GM15510 (cell line): ENCODE results near the gene WTAP.

Experiments
- POLR2A ChIP-seq: IDR thresholded peaks from 3 replicates; pipeline ENCODE4 v1.6.1; 2011; ENCODE audit warnings: borderline replicate concordance; ENCODE audit not compliant: insufficient read length; ENCODE audit errors: extremely low read depth

Gene WTAP

DNA sequence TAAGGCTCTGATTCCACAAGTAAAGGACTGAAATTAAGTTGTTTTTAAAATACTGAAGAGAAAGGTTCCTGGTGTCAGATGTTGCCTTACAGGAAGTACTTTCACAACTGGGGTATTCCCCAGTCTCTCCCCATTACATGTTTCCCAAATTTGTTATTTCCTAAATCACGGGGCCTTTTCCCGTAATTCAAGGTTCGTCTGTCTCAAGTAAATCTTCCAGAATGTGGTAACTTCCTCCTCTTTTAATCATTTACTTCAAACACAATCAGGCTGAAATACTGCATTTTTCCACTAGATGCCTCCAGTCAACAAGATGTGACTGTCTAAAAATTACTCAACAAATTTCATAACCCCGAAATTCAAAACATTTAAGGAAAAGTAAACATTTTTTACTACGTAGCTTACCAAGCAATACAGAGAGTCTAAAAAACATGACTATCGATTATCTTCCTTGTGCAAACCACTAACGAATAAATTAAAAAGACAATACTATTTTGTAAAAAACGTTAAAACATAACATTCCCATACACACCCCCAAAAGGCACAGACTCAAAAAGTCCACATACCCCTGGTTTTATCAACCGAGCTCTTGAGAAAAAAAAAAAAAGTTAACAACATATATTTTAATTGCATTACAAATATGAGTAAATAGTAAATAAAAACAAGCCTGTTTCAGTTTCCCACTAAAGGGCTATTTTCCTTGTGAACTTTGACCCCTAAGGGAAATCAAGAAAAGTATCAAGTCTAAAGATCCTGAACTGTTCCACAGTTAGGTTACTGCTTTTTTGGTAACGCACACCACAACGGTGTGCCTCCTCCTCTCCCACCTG is 36.0 kb upstream of the WTAP start:
- no peak for TF ChIP-seq POLR2A

DNA sequence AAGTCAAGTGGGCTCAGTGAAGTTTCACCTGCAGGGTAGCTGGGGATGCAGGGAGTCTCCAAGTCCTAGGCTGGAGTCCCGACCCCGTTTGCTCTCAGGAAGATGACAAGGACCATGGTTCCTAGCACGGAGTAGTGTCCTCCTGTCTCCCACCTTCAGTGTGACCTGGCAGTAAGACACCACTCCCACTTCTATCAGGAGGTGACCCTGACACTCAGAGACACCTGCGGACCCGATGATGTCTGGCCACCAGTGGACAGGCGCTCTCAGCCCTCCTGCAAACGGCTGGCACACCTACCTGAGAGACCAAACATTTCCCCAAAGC is 35.4 kb upstream of the WTAP start:
- no peak for TF ChIP-seq POLR2A

DNA sequence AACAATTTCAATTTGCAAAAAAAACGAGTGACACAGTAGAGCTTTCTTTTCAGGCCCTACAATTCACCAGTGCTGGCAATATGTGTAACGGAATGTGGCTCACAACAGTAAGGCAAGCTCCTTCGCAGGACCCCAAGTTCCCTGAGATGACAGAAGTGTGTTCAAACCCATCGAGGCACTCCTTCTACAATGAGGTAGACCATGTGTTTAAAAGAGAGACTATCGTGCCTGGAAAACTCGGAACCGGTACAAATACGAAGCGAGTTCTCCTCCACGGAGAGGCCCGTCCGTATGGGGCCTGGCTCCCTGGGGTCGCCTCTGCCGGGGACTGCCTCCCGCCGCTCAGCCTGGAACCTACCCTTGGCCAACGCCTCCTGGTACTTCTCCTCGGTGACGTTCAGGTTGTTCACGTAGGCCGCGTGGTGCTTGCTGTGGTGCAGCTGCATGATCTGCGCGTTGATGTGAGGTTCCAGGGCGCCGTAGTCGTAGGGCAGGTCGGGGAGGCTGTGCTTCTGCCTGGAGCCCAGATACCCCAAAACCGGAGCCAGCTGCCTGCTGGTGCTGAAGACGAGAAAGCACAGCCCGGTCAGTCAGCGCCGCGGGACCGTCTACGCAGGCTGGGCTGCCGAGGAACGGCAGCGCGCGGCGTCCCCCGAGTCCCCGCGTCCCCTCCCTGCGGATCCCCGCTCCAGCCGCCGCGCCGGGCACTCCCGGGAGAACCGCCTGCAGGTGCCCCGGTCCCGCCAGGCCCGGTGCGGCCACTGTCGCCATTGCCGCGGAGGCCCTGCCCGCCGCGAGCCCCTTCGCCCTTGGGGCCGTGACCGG is 34.8 kb upstream of the WTAP start:
- no peak for TF ChIP-seq POLR2A

DNA sequence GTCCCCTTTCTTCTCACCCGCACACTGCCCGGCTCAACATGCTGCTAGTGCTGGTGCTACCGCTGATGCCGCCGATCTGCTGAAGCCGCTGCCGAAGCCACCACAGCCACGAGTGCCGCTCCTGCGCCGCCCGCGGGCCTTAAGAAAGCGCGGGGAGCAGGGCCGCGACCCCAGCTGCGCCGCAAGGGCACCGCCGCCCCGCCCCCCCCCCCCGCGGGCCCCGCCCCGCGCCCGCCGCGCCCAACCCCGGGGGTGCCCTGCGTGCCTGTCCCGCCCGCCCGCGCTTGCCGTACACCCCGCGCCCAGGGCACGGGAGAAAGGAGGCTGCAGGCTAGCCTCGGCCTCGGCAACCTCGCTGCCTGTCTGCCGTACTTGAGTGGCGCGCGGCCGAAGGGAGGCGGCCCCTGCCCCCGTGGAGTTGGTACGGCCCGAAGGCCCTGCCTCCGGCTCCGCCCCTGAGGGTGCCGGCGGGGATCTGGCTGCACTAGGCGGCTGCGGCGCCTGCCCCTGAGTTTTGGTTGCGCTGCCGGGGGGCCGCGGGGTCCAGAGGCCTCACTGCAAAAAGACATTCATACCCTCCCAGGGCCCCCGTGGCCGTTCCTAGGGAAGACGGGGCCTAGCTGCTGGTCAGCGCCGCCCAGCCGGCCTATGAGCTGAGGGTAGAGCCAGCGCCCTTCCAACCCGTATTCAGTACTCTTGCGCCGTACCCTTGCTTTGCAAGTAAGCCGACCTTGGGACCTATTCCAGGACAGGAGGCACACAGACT is 34.0 kb upstream of the WTAP start, which contains the start of gene SOD2:
SOD2 (minus strand) TSS at position 114 of the 766 bp plus-strand sequence; CDS start at position 40, 74 bp downstream.
- TF ChIP-seq POLR2A = peak; percentile 89

DNA sequence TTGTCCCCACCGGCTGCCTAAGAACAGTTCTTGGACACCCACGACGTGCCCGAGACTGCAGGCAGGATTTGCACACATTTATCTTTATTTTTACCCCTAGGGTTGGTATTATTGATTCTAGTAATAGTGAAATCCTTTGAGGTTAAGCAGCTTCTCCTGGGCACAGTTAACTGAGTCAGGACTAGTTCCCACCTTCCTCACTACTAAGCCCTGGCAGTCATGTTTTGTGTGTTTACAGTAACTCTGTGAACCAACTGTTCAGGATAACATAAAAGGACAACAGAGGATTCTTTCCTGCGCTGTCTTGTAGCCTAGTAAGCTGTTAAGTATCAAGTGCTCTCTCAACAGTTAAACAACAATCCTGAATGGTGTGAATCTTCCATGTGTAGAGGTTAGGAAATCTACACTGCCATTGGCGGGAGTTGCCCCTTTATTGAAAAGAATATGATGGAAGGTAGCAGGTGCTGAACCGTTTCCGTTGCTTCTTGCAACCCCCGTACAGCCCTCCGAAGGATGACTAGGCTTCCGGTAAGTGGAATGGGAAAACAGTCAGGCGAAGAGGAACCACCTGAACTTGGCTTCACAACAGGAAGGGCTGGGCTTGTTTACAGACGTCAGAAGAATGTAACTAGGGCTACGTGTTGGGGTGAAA is 33.3 kb upstream of the WTAP start:
- TF ChIP-seq POLR2A = no peak

DNA sequence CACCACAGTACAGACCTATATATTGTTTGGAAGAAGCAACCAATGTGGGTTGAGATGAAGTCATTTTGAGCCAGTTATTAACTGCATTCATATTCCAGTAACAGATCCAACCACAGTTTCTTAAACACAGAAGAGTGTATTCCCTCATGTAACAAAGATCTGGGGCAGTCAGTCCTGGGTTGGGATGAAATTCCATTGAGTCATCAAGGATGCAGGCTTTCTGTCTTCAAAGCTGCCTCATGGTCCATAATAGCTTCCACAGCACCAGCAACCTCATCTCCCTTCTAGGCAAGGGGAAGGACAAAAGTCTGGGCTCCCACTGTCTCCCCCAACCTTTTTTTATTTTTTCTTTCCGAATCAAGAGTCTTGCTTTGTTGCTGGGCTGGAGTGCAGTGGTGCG is 31.3 kb upstream of the WTAP start:
- no peak for TF ChIP-seq POLR2A

DNA sequence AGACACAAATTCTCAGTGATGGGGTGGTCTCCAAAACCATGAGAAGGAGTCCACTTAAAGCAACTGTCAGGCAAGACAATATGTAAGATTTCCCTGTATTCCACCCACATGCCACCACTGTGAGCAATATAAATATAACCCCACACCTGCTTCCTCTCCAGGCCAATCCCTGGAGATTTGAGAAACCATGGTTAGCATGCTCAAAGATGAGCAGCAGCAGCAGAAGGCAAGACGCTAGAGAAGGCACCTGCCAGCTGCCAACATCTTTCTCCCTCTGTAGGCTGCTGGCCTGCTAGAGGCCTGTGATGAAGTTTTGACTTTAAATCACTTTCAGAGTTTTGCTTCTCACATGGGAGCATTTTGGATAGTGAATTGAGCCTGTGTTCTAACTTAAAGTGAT is 26.3 kb upstream of the WTAP start:
- no peak for TF ChIP-seq POLR2A

DNA sequence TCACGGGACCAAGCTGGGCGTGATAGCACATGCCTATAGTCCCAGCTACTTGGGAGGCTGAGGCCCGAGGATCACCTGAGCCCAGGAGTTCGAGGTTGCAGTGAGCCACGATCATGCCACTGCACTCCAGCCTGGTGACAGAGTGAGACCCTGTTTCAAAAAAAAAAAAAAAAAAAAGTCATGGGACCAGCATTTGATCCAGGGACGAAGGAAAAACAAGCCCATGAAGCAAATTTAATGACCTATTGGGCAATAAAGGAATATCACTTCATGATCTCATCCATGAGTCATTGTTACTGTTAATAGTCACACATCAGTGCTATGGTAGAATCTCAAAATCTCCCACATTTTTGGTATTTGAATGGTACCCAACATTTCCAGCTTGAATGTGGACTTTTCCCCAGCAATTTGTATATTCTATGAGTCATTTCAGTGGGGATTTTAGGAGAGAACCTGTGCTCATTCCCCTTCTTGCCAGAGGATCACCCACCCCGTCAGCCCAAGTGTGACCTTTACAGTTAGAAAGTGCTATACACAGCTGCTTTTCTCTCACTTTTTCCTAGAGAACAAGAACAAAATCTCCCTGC is 25.8 kb upstream of the WTAP start:
- TF ChIP-seq POLR2A = no peak

DNA sequence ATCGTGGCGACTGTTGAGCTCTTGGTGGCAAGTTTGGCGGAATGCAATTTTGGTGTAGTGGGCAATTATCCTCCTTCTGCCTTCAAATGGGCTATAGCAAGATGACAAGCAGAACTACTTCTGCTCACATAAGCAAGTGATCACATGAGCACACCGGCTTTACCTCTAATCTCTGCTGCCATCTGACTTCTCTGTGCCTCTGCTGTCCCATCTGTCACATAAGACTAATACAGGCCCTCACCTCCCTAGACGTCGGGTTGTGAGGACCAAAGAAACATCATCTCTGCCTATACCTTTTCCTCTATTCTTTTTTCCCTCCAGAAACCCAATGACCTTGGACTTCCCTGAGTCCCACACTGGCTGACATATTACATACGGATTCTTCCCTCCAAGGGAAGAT is 13.3 kb upstream of the WTAP start:
- TF ChIP-seq POLR2A = no peak

DNA sequence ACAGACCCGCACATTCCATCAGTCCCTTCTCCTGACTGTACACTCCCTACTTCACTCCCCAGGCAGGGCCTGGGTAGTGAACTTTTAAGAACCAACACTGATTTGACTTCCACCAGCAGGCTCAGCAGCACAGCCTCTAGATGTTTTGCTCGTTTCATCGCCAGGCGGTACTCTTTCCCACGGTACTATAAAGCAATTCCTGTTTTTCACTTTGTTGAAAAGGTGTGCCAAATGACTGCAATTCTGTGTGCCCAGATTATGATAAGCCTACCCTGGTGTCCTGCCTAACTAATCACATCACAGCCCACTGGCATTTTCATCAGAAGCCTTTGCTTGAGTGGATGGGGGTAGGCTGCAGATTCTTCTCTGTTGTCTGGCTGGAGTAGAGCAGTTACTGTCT is 12.9 kb upstream of the WTAP start:
- no peak for TF ChIP-seq POLR2A

DNA sequence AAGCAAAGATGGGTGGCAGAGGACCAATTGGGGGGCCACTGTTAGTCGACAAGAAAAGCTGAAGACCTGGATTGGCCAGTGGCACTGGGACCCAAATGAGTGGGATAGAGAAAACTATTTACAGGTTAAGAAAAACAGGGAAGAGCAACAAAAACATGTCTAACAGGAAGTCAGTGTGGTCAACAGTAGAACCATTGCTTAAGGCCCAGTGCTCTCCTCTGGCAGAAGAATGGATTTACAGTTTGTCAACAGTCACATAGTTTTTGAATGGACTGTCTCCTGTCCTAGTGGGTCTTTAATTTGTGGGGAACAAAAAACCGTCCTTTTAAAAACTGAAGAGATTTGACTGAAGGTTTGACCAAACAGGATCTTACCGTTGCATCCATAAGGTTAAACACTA is 12.1 kb upstream of the WTAP start:
- no peak for TF ChIP-seq POLR2A

DNA sequence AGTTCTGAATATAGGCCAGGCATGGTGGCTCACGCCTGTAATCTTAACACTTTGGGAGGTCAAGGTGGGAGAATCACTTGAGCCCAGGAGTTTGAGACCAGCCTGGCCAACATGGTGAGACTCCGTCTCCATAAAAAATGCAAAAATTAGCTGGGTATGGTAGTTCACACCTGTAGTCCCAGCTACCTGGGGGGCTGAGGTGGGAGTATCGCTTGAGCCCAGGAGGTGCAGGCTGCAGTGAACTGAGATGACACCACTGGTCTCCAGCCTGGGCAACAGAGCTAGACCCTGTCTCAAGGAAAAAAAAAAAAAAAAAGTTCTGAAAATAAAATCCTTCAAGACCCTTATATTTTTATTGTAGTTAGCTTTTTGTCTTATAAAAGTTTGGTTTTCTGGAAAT is 11.7 kb upstream of the WTAP start:
- TF ChIP-seq POLR2A = no peak

DNA sequence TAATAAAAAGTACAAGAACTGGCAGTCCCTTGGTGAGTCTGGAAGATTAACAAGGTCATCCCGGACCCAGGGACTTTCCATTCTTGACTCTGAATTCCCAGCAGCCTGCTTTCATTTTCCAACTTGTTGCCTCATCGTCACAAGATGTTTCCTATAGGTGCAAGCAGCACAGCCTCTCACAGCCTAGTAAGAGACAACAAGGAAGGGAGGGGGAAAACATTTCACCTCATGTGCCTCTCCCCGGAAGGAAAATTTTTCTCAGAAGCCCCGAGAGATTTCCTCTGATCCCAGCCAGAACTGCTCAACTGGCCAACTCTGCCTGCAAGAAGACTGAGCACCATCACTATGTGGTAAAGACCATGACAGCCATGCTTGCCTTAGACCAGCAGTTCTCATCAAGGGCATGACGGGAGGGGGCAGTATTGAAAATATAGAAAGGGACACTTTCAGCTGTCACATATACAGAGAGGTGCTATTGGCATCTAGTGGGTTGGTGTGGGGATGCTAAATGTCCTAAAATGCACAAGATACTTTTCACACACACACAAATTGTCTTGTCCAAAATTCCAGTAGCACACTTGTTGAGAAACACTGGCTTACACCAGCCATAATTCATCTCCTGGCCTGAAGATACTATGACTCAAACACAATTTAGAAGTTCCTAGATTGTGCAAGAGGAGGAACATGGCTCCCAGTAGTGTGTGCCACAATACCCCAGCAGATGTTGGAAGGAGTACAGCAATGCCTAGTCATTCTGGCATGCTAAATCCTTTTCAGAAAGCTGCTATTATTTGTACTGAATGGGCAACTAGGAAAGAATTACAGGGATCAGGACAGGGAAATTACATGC is 10.8 kb upstream of the WTAP start:
- TF ChIP-seq POLR2A = no peak
